HG03575 (cell line): ENCODE data around the gene THRB.
"Not testable (repeated sequence)": the region's sequence is repeated elsewhere in the genome, so short reads cannot be mapped to it uniquely, and the experiment has no call there.

ENCODE experiments used
- ATAC-seq: cut with Tn5 transposase; IDR thresholded peaks from one replicate; pipeline ENCODE4 v1.9.1; 2021; ENCODE audit not compliant: unreplicated experiment, insufficient number of reproducible peaks, low FRiP score; ENCODE audit errors: extremely low read depth

THRB gene

GRCh38 chr3:24129549-24129948 is 365.1 kb downstream of the THRB start:
- ATAC-seq = no peak

GRCh38 chr3:24128199-24129005 is 366.2 kb downstream of the THRB start:
- ATAC-seq = no peak

GRCh38 chr3:24123596-24123995 is 371.1 kb downstream of the THRB start:
- no peak for ATAC-seq

- no peak for ATAC-seq
These were observed 374.2 kb downstream of the THRB start for GRCh38 chr3:24120434-24120833.

- no peak for ATAC-seq
These were observed 375.3 kb downstream of the THRB start for GRCh38 chr3:24119321-24119751.

GRCh38 chr3:24117508-24117907 is 377.1 kb downstream of the THRB start:
- ATAC-seq = no peak

GRCh38 chr3:24111711-24112110 is 382.9 kb downstream of the THRB start:
- ATAC-seq = no peak

- no peak for ATAC-seq
These were observed 384.6 kb downstream of the THRB start for GRCh38 chr3:24110051-24110450.

GRCh38 chr3:24101676-24102168 is 392.9 kb downstream of the THRB start:
- ATAC-seq = no peak

GRCh38 chr3:24100696-24101402 is 393.8 kb downstream of the THRB start:
- no peak for ATAC-seq

GRCh38 chr3:24096695-24097290 is 397.9 kb downstream of the THRB start:
- ATAC-seq = no peak

- no peak for ATAC-seq
These were observed 398.4 kb downstream of the THRB start for GRCh38 chr3:24096271-24096670.

GRCh38 chr3:24094818-24095217 is 399.8 kb downstream of the THRB start:
- not testable (repeated sequence) for ATAC-seq

GRCh38 chr3:24088782-24089181 is 405.9 kb downstream of the THRB start:
- no peak for ATAC-seq

GRCh38 chr3:24087469-24087868 is 407.2 kb downstream of the THRB start:
- ATAC-seq = no peak

GRCh38 chr3:24086617-24087404 is 407.8 kb downstream of the THRB start:
- no peak for ATAC-seq

GRCh38 chr3:24086206-24086605 is 408.4 kb downstream of the THRB start:
- ATAC-seq = no peak

GRCh38 chr3:24072193-24072592 is 422.5 kb downstream of the THRB start:
- ATAC-seq = no peak

- no peak for ATAC-seq
These were observed 425.6 kb downstream of the THRB start for GRCh38 chr3:24069045-24069444.
